ENCODE measurements around the gene CELF1. TPM values are rescaled to one million over a fixed set of nuclear protein-coding genes. Genes with fewer than 3 reads are reported as not detected.
A peak's percentile ranks its signal among the peaks of the same experiment; 100 is the strongest.
"Not testable (repeated sequence)": the region's sequence is repeated elsewhere in the genome, so short reads cannot be mapped to it uniquely, and the experiment has no call there.

CELF1 gene
- total and polyA plus RNA-seq, 10 of the 15 experiments (the other 5 are each of a cell fraction or from before 2014, with no cell fraction given) = 35.3 to 128 (median 85.7) TPM

- H3K27me3 ChIP-seq (replicated peaks in 1 of 2; ENCODE audit: control insufficient read depth in 2 of 2, insufficient read depth in 2 of 2, low read length in 1 of 2); in situ Hi-C loops (cut with MboI); intact Hi-C loops (cut with micrococcal nuclease; ENCODE audit: unreplicated experiment); DNase-seq (ENCODE audit: low read depth, low spot score); ATAC-seq; BruUV-seq (replicated peaks); H3K4me1 ChIP-seq (ENCODE audit: control insufficient read depth, insufficient read depth, low read length); H3K36me3 ChIP-seq (ENCODE audit: control insufficient read depth in 2 of 2, insufficient read depth in 2 of 2, low read length in 1 of 2); H2AFZ ChIP-seq (ENCODE audit: control insufficient read depth, low read depth, low read length); H3K27ac ChIP-seq (ENCODE audit: control insufficient read depth, insufficient read depth); H4K20me1 ChIP-seq (ENCODE audit: control insufficient read depth, insufficient read depth); H3K9ac ChIP-seq (ENCODE audit: control insufficient read depth, insufficient read depth, low read length); FAIRE-seq; H3K9me3 ChIP-seq (replicated peaks; ENCODE audit: control insufficient read depth, insufficient read depth, low read length); H3K4me3 ChIP-seq: not testable (repeated sequence)
- CTCF ChIA-PET = interaction anchor here (0.7 to 2.1 kb wide), 7 partner anchors 8 to 293 kb away, joined by 3 to 20 read pairs (median 3); partner anchors contain the start of gene CELF1
- RAD21 ChIA-PET (ENCODE audit: unreplicated experiment) = interaction anchor here (0.7 to 2.6 kb wide), 6 partner anchors 11 to 157 kb away, joined by 3 to 8 read pairs (median 3); partner anchors contain the start of gene AGBL2
- SMC1A ChIA-PET (ENCODE audit: uncharacterized antibody, unreplicated experiment) = interaction anchor here (0.5 to 2.1 kb wide), 4 partner anchors 9 to 51 kb away, joined by 3 to 6 read pairs (median 5); no protein-coding TSS in a partner anchor
- Histone ChIP-seq H3K4me2 (ENCODE audit: control insufficient read depth, insufficient read depth) (peak overlapping the region; percentile 99), H3K79me2 (ENCODE audit: control insufficient read depth, insufficient read depth, low read length) (peaks cover 29% of the 10 kb centered on the region)
- WGBS (ENCODE audit: insufficient coverage, insufficient replicate concordance, low lambda C conversion rate, missing lambda C conversion rate) = 83% methylated on average over 10 of the region's 10 CpGs
- POLR2A ChIA-PET = interaction anchor here (0.6 to 3.6 kb wide), 6 partner anchors 10 to 52 kb away, joined by 3 to 16 read pairs (median 8); partner anchors contain the start of genes CELF1, KBTBD4 and NDUFS3
Observed at GRCh38 chr11:47564366-47564765, 11.4 kb upstream of the CELF1 start.

- H3K9ac ChIP-seq (ENCODE audit: control insufficient read depth, insufficient read depth, low read length); intact Hi-C loops (cut with micrococcal nuclease; ENCODE audit: unreplicated experiment); RAD21 ChIA-PET (ENCODE audit: unreplicated experiment); FAIRE-seq; CTCF ChIA-PET; ATAC-seq; DNase-seq (ENCODE audit: low read depth, low spot score); H2AFZ ChIP-seq (ENCODE audit: control insufficient read depth, low read depth, low read length); POLR2A ChIA-PET; H3K4me1 ChIP-seq (ENCODE audit: control insufficient read depth, insufficient read depth, low read length); in situ Hi-C loops (cut with MboI); H4K20me1 ChIP-seq (ENCODE audit: control insufficient read depth, insufficient read depth); H3K27me3 ChIP-seq (replicated peaks in 1 of 2; ENCODE audit: control insufficient read depth in 2 of 2, insufficient read depth in 2 of 2, low read length in 1 of 2); H3K36me3 ChIP-seq (ENCODE audit: control insufficient read depth in 2 of 2, insufficient read depth in 2 of 2, low read length in 1 of 2); H3K4me3 ChIP-seq; H3K4me2 ChIP-seq (ENCODE audit: control insufficient read depth, insufficient read depth); BruUV-seq (replicated peaks); H3K9me3 ChIP-seq (replicated peaks; ENCODE audit: control insufficient read depth, insufficient read depth, low read length); H3K27ac ChIP-seq (ENCODE audit: control insufficient read depth, insufficient read depth): not testable (repeated sequence)
- H3K79me2 ChIP-seq (ENCODE audit: control insufficient read depth, insufficient read depth, low read length) = peaks cover 22% of the 10 kb centered on the region
- SMC1A ChIA-PET (ENCODE audit: uncharacterized antibody, unreplicated experiment) = interaction anchor here (0.7 kb wide), 1 partner anchor 108 kb away, joined by 3 read pairs; no protein-coding TSS in a partner anchor
- 100% methylated on average over 4 of the region's 4 CpGs for WGBS (ENCODE audit: insufficient coverage, insufficient replicate concordance, low lambda C conversion rate, missing lambda C conversion rate)
Observed at GRCh38 chr11:47562393-47562792, 9.5 kb upstream of the CELF1 start.
